Cerebellar nuclear complex (tissue), 1 donor: ENCODE data around the gene BLZF1.
A peak's percentile ranks its signal among the peaks of the same experiment; 100 is the strongest.
"Not testable (repeated sequence)": the region's sequence is repeated elsewhere in the genome, so short reads cannot be mapped to it uniquely, and the experiment has no call there.

ENCODE experiments used
- DNase-seq, 2 experiments: peaks; one replicate each; lab custom pipeline; 2025; lab: John Stamatoyannopoulos, UW

The BLZF1 gene

GRCh38 chr1:169367686-169368405 is at the start of gene BLZF1, which contains the start of gene NME7:
Gene BLZF1, plus strand, starts transcription at chr1:169368195. Its CDS starts 1,328 bp downstream, at chr1:169369523.
Gene NME7, minus strand, starts transcription at chr1:169367797. Its CDS starts 87 bp downstream, at chr1:169367710.
- peak; percentile 72 to 93 for DNase-seq

GRCh38 chr1:169318536-169319244 is 49.3 kb upstream of the BLZF1 start:
- DNase-seq: no peak

GRCh38 chr1:169321539-169321938 is 46.5 kb upstream of the BLZF1 start:
- DNase-seq: no peak

- no peak for DNase-seq
Measured at GRCh38 chr1:169322138-169322537, 45.9 kb upstream of the BLZF1 start.

- DNase-seq: no peak
Measured at GRCh38 chr1:169325117-169325516, 42.9 kb upstream of the BLZF1 start.

- no peak for DNase-seq
Measured at GRCh38 chr1:169326261-169326955, 41.6 kb upstream of the BLZF1 start.

- no peak for DNase-seq
Measured at GRCh38 chr1:169326956-169327268, 41.1 kb upstream of the BLZF1 start.

- DNase-seq: no peak
Measured at GRCh38 chr1:169327875-169328274, 40.1 kb upstream of the BLZF1 start.

- DNase-seq: no peak
Measured at GRCh38 chr1:169329383-169329782, 38.6 kb upstream of the BLZF1 start.

- no peak for DNase-seq
Measured at GRCh38 chr1:169330927-169331326, 37.1 kb upstream of the BLZF1 start.

GRCh38 chr1:169334727-169335126 is 33.3 kb upstream of the BLZF1 start:
- DNase-seq: not testable (repeated sequence)

GRCh38 chr1:169336947-169337715 is 30.9 kb upstream of the BLZF1 start:
- not testable (repeated sequence) for DNase-seq

- no peak for DNase-seq
Measured at GRCh38 chr1:169338617-169339016, 29.4 kb upstream of the BLZF1 start.

- no peak for DNase-seq
Measured at GRCh38 chr1:169339773-169340172, 28.2 kb upstream of the BLZF1 start.

- DNase-seq: no peak
Measured at GRCh38 chr1:169340882-169341281, 27.1 kb upstream of the BLZF1 start.

- not testable (repeated sequence) for DNase-seq
Measured at GRCh38 chr1:169342096-169342495, 25.9 kb upstream of the BLZF1 start.

GRCh38 chr1:169345511-169345910 is 22.5 kb upstream of the BLZF1 start:
- DNase-seq: no peak

GRCh38 chr1:169346036-169346589 is 21.9 kb upstream of the BLZF1 start:
- no peak for DNase-seq

- DNase-seq: no peak
Measured at GRCh38 chr1:169347688-169348382, 20.2 kb upstream of the BLZF1 start.

GRCh38 chr1:169348383-169349036 is 19.5 kb upstream of the BLZF1 start:
- DNase-seq: peak in 1 of 2 experiments; percentile 3

GRCh38 chr1:169360415-169360814 is 7.6 kb upstream of the BLZF1 start:
- DNase-seq: no peak
